HepG2 (cell line): Measurements from ENCODE around the gene SEMG1. TPM values are rescaled to one million over a fixed set of nuclear protein-coding genes. Genes with fewer than 3 reads are reported as not detected.

Experiments used
- ATAC-seq: fragments of 200-7000 bp; cut with Tn5 transposase; 3 replicates; pipeline ENCODE4 v1.9.1; 2020; ENCODE audit warnings: mild to moderate bottlenecking, moderate library complexity
- BruUV-seq: library from RNA; stranded (reverse); fragments of 400-500 nt; replicated peaks from 2 replicates; lab custom pipeline; 2021; lab: Mats Ljungman, UMichigan
- CTCF ChIA-PET: fragments of 300-600 bp; formaldehyde crosslinking; extraction: SDS; loops from one replicate; lab custom pipeline; 2021; ENCODE audit warnings: low total read pairs, inconsistent platforms, low intra/inter-chr PET ratio; lab: Yijun Ruan, JAX
- POLR2A ChIA-PET: fragments of 350-600 bp; sonication (Branson Sonifier 250); formaldehyde crosslinking; loops from one replicate; lab custom pipeline; 2020; ENCODE audit warnings: antibody characterized with exemption, inconsistent platforms; lab: Yijun Ruan, JAX
- DNase-seq: peaks from one replicate; pipeline ENCODE4 v3.0.0-alpha.2; 2015; ENCODE audit warnings: low spot score
- FAIRE-seq: peaks from 3 replicates; lab custom pipeline; 2011; peaks lifted over from hg19 to GRCh38; lab: Jason Lieb, UNC
- H2AFZ ChIP-seq: one replicate; pipeline ENCODE4 v1.6.1; 2011; ENCODE audit warnings: low read length, inconsistent platforms
- H3K27ac ChIP-seq: fragments of 300-600 bp; 3 replicates; pipeline ENCODE4 v1.8.0; 2011; ENCODE audit warnings: mixed run types, mild to moderate bottlenecking, mixed read lengths, low read length, inconsistent platforms; ENCODE audit not compliant: insufficient read depth; ENCODE audit errors: extremely low read length
- H3K27me3 ChIP-seq, 2 experiments: fragments of 200-600 bp in 1 of 2; 2 replicates in 1 of 2; 3 replicates in 1 of 2; pipeline versions ENCODE4 v1.6.0 to v1.8.0; 2011; ENCODE audit warnings: low read length in 2 of 2, mild to moderate bottlenecking in 2 of 2, moderate library complexity in 2 of 2, inconsistent platforms in 1 of 2; ENCODE audit not compliant: insufficient read depth in 2 of 2, control insufficient read depth in 1 of 2
- H3K36me3 ChIP-seq, 2 experiments: fragments of 200-600 bp in 1 of 2; replicated peaks in 1 of 2; 2 replicates in 1 of 2; 3 replicates in 1 of 2; pipeline versions ENCODE4 v1.5.1 to v1.8.0; 2011; ENCODE audit warnings: low read length in 2 of 2, inconsistent platforms in 1 of 2; ENCODE audit not compliant: insufficient read depth in 2 of 2, control insufficient read depth in 1 of 2
- H3K4me1 ChIP-seq: 2 replicates; pipeline ENCODE4 v1.5.1; 2012; ENCODE audit warnings: low read length, inconsistent platforms; ENCODE audit not compliant: insufficient read depth
- H3K4me2 ChIP-seq: 2 replicates; pipeline ENCODE4 v1.6.0; 2011; ENCODE audit warnings: low read depth, low read length, inconsistent platforms
- H3K4me3 ChIP-seq, 3 experiments: fragments of 200-600 bp in 1 of 3; sonication (generic), shearing (Covaris generic) in 1 of 3; replicated peaks in 1 of 3; 2 replicates each; pipeline ENCODE4 v1.5.1; 2011 to 2016; ENCODE audit warnings: low read length in 3 of 3, inconsistent platforms in 2 of 3, low read depth in 2 of 3, mild to moderate bottlenecking in 2 of 3, control low read depth in 1 of 3, mixed read lengths in 1 of 3; ENCODE audit not compliant: insufficient read depth in 1 of 3
- H3K79me2 ChIP-seq: one replicate; pipeline ENCODE4 v1.6.1; 2011; ENCODE audit warnings: low read length, inconsistent platforms; ENCODE audit not compliant: insufficient read depth
- H3K9ac ChIP-seq: 2 replicates; pipeline ENCODE4 v1.6.0; 2011; ENCODE audit warnings: mild to moderate bottlenecking, low read depth, low read length, inconsistent platforms; ENCODE audit not compliant: insufficient read depth
- H3K9me3 ChIP-seq: 2 replicates; pipeline ENCODE4 v1.5.1; 2012; ENCODE audit warnings: mild to moderate bottlenecking, low read length
- H4K20me1 ChIP-seq: 2 replicates; pipeline ENCODE4 v1.6.0; 2011; ENCODE audit warnings: inconsistent platforms, mild to moderate bottlenecking, low read length, moderate library complexity; ENCODE audit not compliant: insufficient read depth
- AGO2 ChIP-seq: fragments of 200-400 bp; formaldehyde crosslinking; optimal IDR thresholded peaks from 2 replicates; pipeline ENCODE3; 2017; ENCODE audit warnings: mild to moderate bottlenecking, low read depth, low read length, moderate library complexity
- E2F5 ChIP-seq: sonication (generic); formaldehyde crosslinking; conservative IDR thresholded peaks from 2 replicates; pipeline ENCODE4 v1.4.0; 2020; ENCODE audit warnings: missing genetic modification reagents
- POGZ ChIP-seq: sonication (generic); formaldehyde crosslinking; IDR thresholded peaks from 2 replicates; pipeline ENCODE4 v1.4.0; 2020; ENCODE audit warnings: mild to moderate bottlenecking, missing genetic modification reagents
- SMAD9 ChIP-seq: sonication (generic); formaldehyde crosslinking; IDR thresholded peaks from 2 replicates; pipeline ENCODE4 v1.5.1; 2020; ENCODE audit warnings: mild to moderate bottlenecking, missing genetic modification reagents
- TBX2 ChIP-seq: sonication (generic); formaldehyde crosslinking; IDR thresholded peaks from 2 replicates; pipeline ENCODE4 v1.5.0; 2020; ENCODE audit warnings: missing genetic modification reagents, mild to moderate bottlenecking, borderline replicate concordance
- ZFP41 ChIP-seq: sonication (generic); formaldehyde crosslinking; IDR thresholded peaks from 2 replicates; pipeline ENCODE4 v1.4.0; 2020; ENCODE audit warnings: mild to moderate bottlenecking, missing genetic modification reagents, borderline replicate concordance
- ZNF230 ChIP-seq: sonication (generic); formaldehyde crosslinking; IDR thresholded peaks from 2 replicates; pipeline ENCODE4 v1.4.0; 2020; ENCODE audit warnings: mild to moderate bottlenecking, missing genetic modification reagents
- ZNF292 ChIP-seq: sonication (generic); formaldehyde crosslinking; IDR thresholded peaks from 2 replicates; pipeline ENCODE4 v1.8.1; 2022; ENCODE audit warnings: mild to moderate bottlenecking, low read depth, missing genetic modification reagents, borderline replicate concordance
- ZNF407 ChIP-seq: sonication (generic); formaldehyde crosslinking; IDR thresholded peaks from one replicate; pipeline ENCODE4 v1.5.1; 2020; ENCODE audit warnings: mild to moderate bottlenecking, missing genetic modification reagents; ENCODE audit errors: not compliant biosample characterization
- ZNF777 ChIP-seq: sonication (generic); formaldehyde crosslinking; IDR thresholded peaks from 2 replicates; pipeline ENCODE4 v1.4.0; 2020; ENCODE audit warnings: missing genetic modification reagents
- WGBS: methylation state at CpG from one replicate; pipeline ENCODE4 v1.1.6; 2017; ENCODE audit warnings: low lambda C conversion rate; 5-methylcytosine and 5-hydroxymethylcytosine counted together
- in situ Hi-C: cut with HindIII; loops from 2 replicates; pipeline ENCODE4 v1.10.0; 2017; ENCODE audit warnings: low pct_unique_long_range_greater_than_20kb; ENCODE audit not compliant: extremely low pct_ligation_motif_present
- intact Hi-C: fragments of 100-400 bp; cut with micrococcal nuclease; formaldehyde crosslinking; loops from one replicate; pipeline ENCODE4 v1.10.0; 2022; ENCODE audit not compliant: unreplicated experiment
- polyA plus RNA-seq, 8 experiments: library from polyadenylated mRNA; depleted of rRNA in 3 of 8; stranded (reverse) in 7 of 8; unstranded in 1 of 8; fragments of >200 nt; fragmentation: Illumina TruSeq in 4 of 8; extraction: Trizol in 4 of 8; gene quantifications; 2 replicates each; pipeline versions ENCODE4 v1.2.1 to v1.2.3, GENCODE V29; 2011 to 2016; ENCODE audit warnings: low read depth in 4 of 8, missing spikeins in 1 of 8, mixed read lengths in 1 of 8; ENCODE audit not compliant: insufficient read depth in 1 of 8
- total RNA-seq, 5 experiments: library from RNA; depleted of rRNA; stranded (reverse); fragments of >200 nt; fragmentation: Illumina TruSeq; extraction: Trizol; gene quantifications; 2 replicates each; pipeline ENCODE4 v1.2.3, GENCODE V29; 2016; ENCODE audit warnings: low read depth in 1 of 5

The SEMG1 gene
- total and polyA plus RNA-seq, 2 of the 13 experiments (the other 11 are each of a cell fraction or from before 2014, with no cell fraction given), result not detected

- POLR2A ChIA-PET, result no interaction called here
- Histone ChIP-seq H3K79me2 (no peaks in the 10 kb centered on the region), H3K4me1 (no peaks in the 10 kb centered on the region), H3K4me2 (no peak overlapping the region), H3K9me3 (no peaks in the 10 kb centered on the region), H3K36me3 (no peaks in the 10 kb centered on the region), H2AFZ (no peak overlapping the region), H3K27ac (no peak overlapping the region), H3K27me3 (peaks cover 0 to 12% of the 10 kb centered on the region in 2 experiments; a peak in 2 of 5 replicates), H3K4me3 (no peak overlapping the region), H3K9ac (no peak overlapping the region), H4K20me1 (no peaks in the 10 kb centered on the region)
- DNase-seq (no peak), ATAC-seq (no peak), FAIRE-seq (no peak)
- no TSS peak for BruUV-seq
- no peak for TF ChIP-seq ZNF230 (CRISPR knock-in tag)
- no peak for TF ChIP-seq ZNF407 (CRISPR knock-in tag)
- TF ChIP-seq TBX2 (CRISPR knock-in tag), result no peak
- TF ChIP-seq POGZ (CRISPR knock-in tag), result no peak
- TF ChIP-seq SMAD9, result no peak
- TF ChIP-seq ZNF292 (CRISPR knock-in tag), result no peak
- TF ChIP-seq ZFP41 (CRISPR knock-in tag), result no peak
- no peak for TF ChIP-seq E2F5 (CRISPR knock-in tag)
- no peak for TF ChIP-seq ZNF777 (CRISPR knock-in tag)
- no peak for TF ChIP-seq AGO2
- WGBS, result 12% methylated on average over 2 of the region's 2 CpGs
- in situ Hi-C loops (no loop called here), intact Hi-C loops (no loop called here)
- CTCF ChIA-PET, result no interaction called here
These were observed 23.7 kb upstream of the SEMG1 start for GRCh38 chr20:45183084-45183483.
